ENCODE results near the gene LRCOL1.

Gene LRCOL1

GRCh38 chr12:132582582-132583410, 27.6 kb downstream of the LRCOL1 start:
- H3K36me3 ChIP-seq (ENCODE audit: control insufficient read depth in 2 of 2, insufficient read depth in 2 of 2, low read length in 2 of 2), result peaks cover 7 to 11% of the 10 kb centered on the region in 2 donors

GRCh38 chr12:132582058-132582420, 28.3 kb downstream of the LRCOL1 start:
- H3K9ac ChIP-seq (ENCODE audit: low read depth in 1 of 2, low read length in 2 of 2), result no peak overlapping the region
- H3K9me3 ChIP-seq (ENCODE audit: control insufficient read depth in 2 of 2, low read length in 2 of 2), result no peaks in the 10 kb centered on the region
- H3K4me3 ChIP-seq (ENCODE audit: low read length in 2 of 2), result no peak overlapping the region
- no peaks in the 10 kb centered on the region for H3K27me3 ChIP-seq (ENCODE audit: control insufficient read depth in 2 of 2, insufficient read depth in 2 of 2, low read length in 2 of 2)
- no peak overlapping the region for H3K27ac ChIP-seq (ENCODE audit: low read depth in 2 of 2, low read length in 2 of 2)
- no peaks in the 10 kb centered on the region for H3K4me1 ChIP-seq (ENCODE audit: control insufficient read depth in 2 of 2, insufficient read depth in 2 of 2, low read length in 2 of 2)
- peaks cover 10 to 14% of the 10 kb centered on the region in 2 donors for H3K36me3 ChIP-seq (ENCODE audit: control insufficient read depth in 2 of 2, insufficient read depth in 2 of 2, low read length in 2 of 2)

More at GRCh38 chr12:132582582-132583410, 27.6 kb downstream of the LRCOL1 start:
- Histone ChIP-seq H3K9ac (ENCODE audit: low read depth in 1 of 2, low read length in 2 of 2) (no peak overlapping the region), H3K27ac (ENCODE audit: low read depth in 2 of 2, low read length in 2 of 2) (peak overlapping the region in 1 of 2 donors; percentile 23), H3K4me1 (ENCODE audit: control insufficient read depth in 2 of 2, insufficient read depth in 2 of 2, low read length in 2 of 2) (no peaks in the 10 kb centered on the region), H3K4me3 (ENCODE audit: low read length in 2 of 2) (peak overlapping the region in 1 of 2 donors; percentile 7), H3K9me3 (ENCODE audit: control insufficient read depth in 2 of 2, low read length in 2 of 2) (no peaks in the 10 kb centered on the region), H3K27me3 (ENCODE audit: control insufficient read depth in 2 of 2, insufficient read depth in 2 of 2, low read length in 2 of 2) (no peaks in the 10 kb centered on the region)

GRCh38 chr12:132581348-132582057, 28.9 kb downstream of the LRCOL1 start:
- Histone ChIP-seq H3K4me1 (ENCODE audit: control insufficient read depth in 2 of 2, insufficient read depth in 2 of 2, low read length in 2 of 2) (no peaks in the 10 kb centered on the region), H3K9me3 (ENCODE audit: control insufficient read depth in 2 of 2, low read length in 2 of 2) (no peaks in the 10 kb centered on the region), H3K36me3 (ENCODE audit: control insufficient read depth in 2 of 2, insufficient read depth in 2 of 2, low read length in 2 of 2) (peaks cover 10 to 16% of the 10 kb centered on the region in 2 donors), H3K27ac (ENCODE audit: low read depth in 2 of 2, low read length in 2 of 2) (no peak overlapping the region), H3K4me3 (ENCODE audit: low read length in 2 of 2) (no peak overlapping the region), H3K9ac (ENCODE audit: low read depth in 1 of 2, low read length in 2 of 2) (no peak overlapping the region), H3K27me3 (ENCODE audit: control insufficient read depth in 2 of 2, insufficient read depth in 2 of 2, low read length in 2 of 2) (no peaks in the 10 kb centered on the region)

GRCh38 chr12:132580701-132581292, 29.6 kb downstream of the LRCOL1 start:
- Histone ChIP-seq H3K36me3 (ENCODE audit: control insufficient read depth in 2 of 2, insufficient read depth in 2 of 2, low read length in 2 of 2) (peaks cover 10 to 18% of the 10 kb centered on the region in 2 donors), H3K9me3 (ENCODE audit: control insufficient read depth in 2 of 2, low read length in 2 of 2) (no peaks in the 10 kb centered on the region)

GRCh38 chr12:132579744-132580143, 30.6 kb downstream of the LRCOL1 start:
- Histone ChIP-seq H3K4me1 (ENCODE audit: control insufficient read depth in 2 of 2, insufficient read depth in 2 of 2, low read length in 2 of 2) (no peaks in the 10 kb centered on the region), H3K36me3 (ENCODE audit: control insufficient read depth in 2 of 2, insufficient read depth in 2 of 2, low read length in 2 of 2) (peaks cover 12 to 22% of the 10 kb centered on the region in 2 donors), H3K4me3 (ENCODE audit: low read length in 2 of 2) (no peak overlapping the region), H3K9ac (ENCODE audit: low read depth in 1 of 2, low read length in 2 of 2) (no peak overlapping the region), H3K27ac (ENCODE audit: low read depth in 2 of 2, low read length in 2 of 2) (no peak overlapping the region), H3K9me3 (ENCODE audit: control insufficient read depth in 2 of 2, low read length in 2 of 2) (no peaks in the 10 kb centered on the region), H3K27me3 (ENCODE audit: control insufficient read depth in 2 of 2, insufficient read depth in 2 of 2, low read length in 2 of 2) (no peaks in the 10 kb centered on the region)

More at GRCh38 chr12:132580701-132581292, 29.6 kb downstream of the LRCOL1 start:
- no peaks in the 10 kb centered on the region for H3K27me3 ChIP-seq (ENCODE audit: control insufficient read depth in 2 of 2, insufficient read depth in 2 of 2, low read length in 2 of 2)
- no peaks in the 10 kb centered on the region for H3K4me1 ChIP-seq (ENCODE audit: control insufficient read depth in 2 of 2, insufficient read depth in 2 of 2, low read length in 2 of 2)
- no peak overlapping the region for H3K9ac ChIP-seq (ENCODE audit: low read depth in 1 of 2, low read length in 2 of 2)
- H3K27ac ChIP-seq (ENCODE audit: low read depth in 2 of 2, low read length in 2 of 2), result no peak overlapping the region
- no peak overlapping the region for H3K4me3 ChIP-seq (ENCODE audit: low read length in 2 of 2)

GRCh38 chr12:132578826-132579225, 31.6 kb downstream of the LRCOL1 start:
- Histone ChIP-seq H3K4me3 (ENCODE audit: low read length in 2 of 2) (no peak overlapping the region), H3K9me3 (ENCODE audit: control insufficient read depth in 2 of 2, low read length in 2 of 2) (no peaks in the 10 kb centered on the region), H3K4me1 (ENCODE audit: control insufficient read depth in 2 of 2, insufficient read depth in 2 of 2, low read length in 2 of 2) (no peaks in the 10 kb centered on the region), H3K36me3 (ENCODE audit: control insufficient read depth in 2 of 2, insufficient read depth in 2 of 2, low read length in 2 of 2) (peaks cover 17 to 29% of the 10 kb centered on the region in 2 donors), H3K9ac (ENCODE audit: low read depth in 1 of 2, low read length in 2 of 2) (no peak overlapping the region), H3K27me3 (ENCODE audit: control insufficient read depth in 2 of 2, insufficient read depth in 2 of 2, low read length in 2 of 2) (no peaks in the 10 kb centered on the region), H3K27ac (ENCODE audit: low read depth in 2 of 2, low read length in 2 of 2) (no peak overlapping the region)

GRCh38 chr12:132578118-132578517, 32.3 kb downstream of the LRCOL1 start:
- peaks cover 17 to 29% of the 10 kb centered on the region in 2 donors for H3K36me3 ChIP-seq (ENCODE audit: control insufficient read depth in 2 of 2, insufficient read depth in 2 of 2, low read length in 2 of 2)
- no peaks in the 10 kb centered on the region for H3K4me1 ChIP-seq (ENCODE audit: control insufficient read depth in 2 of 2, insufficient read depth in 2 of 2, low read length in 2 of 2)
- no peak overlapping the region for H3K27ac ChIP-seq (ENCODE audit: low read depth in 2 of 2, low read length in 2 of 2)

GRCh38 chr12:132577191-132577920, 33.0 kb downstream of the LRCOL1 start:
- H3K27ac ChIP-seq (ENCODE audit: low read depth in 2 of 2, low read length in 2 of 2), result no peak overlapping the region
- H3K36me3 ChIP-seq (ENCODE audit: control insufficient read depth in 2 of 2, insufficient read depth in 2 of 2, low read length in 2 of 2), result peaks cover 22 to 29% of the 10 kb centered on the region in 2 donors
- no peaks in the 10 kb centered on the region for H3K4me1 ChIP-seq (ENCODE audit: control insufficient read depth in 2 of 2, insufficient read depth in 2 of 2, low read length in 2 of 2)
- no peak overlapping the region for H3K9ac ChIP-seq (ENCODE audit: low read depth in 1 of 2, low read length in 2 of 2)
- no peaks in the 10 kb centered on the region for H3K9me3 ChIP-seq (ENCODE audit: control insufficient read depth in 2 of 2, low read length in 2 of 2)
- H3K4me3 ChIP-seq (ENCODE audit: low read length in 2 of 2), result no peak overlapping the region
- no peaks in the 10 kb centered on the region for H3K27me3 ChIP-seq (ENCODE audit: control insufficient read depth in 2 of 2, insufficient read depth in 2 of 2, low read length in 2 of 2)

More at GRCh38 chr12:132578118-132578517, 32.3 kb downstream of the LRCOL1 start:
- Histone ChIP-seq H3K9ac (ENCODE audit: low read depth in 1 of 2, low read length in 2 of 2) (no peak overlapping the region), H3K9me3 (ENCODE audit: control insufficient read depth in 2 of 2, low read length in 2 of 2) (no peaks in the 10 kb centered on the region), H3K4me3 (ENCODE audit: low read length in 2 of 2) (no peak overlapping the region), H3K27me3 (ENCODE audit: control insufficient read depth in 2 of 2, insufficient read depth in 2 of 2, low read length in 2 of 2) (no peaks in the 10 kb centered on the region)

GRCh38 chr12:132576701-132577100, 33.7 kb downstream of the LRCOL1 start:
- H3K27ac ChIP-seq (ENCODE audit: low read depth in 2 of 2, low read length in 2 of 2), result no peak overlapping the region
- H3K9me3 ChIP-seq (ENCODE audit: control insufficient read depth in 2 of 2, low read length in 2 of 2), result no peaks in the 10 kb centered on the region
- no peaks in the 10 kb centered on the region for H3K4me1 ChIP-seq (ENCODE audit: control insufficient read depth in 2 of 2, insufficient read depth in 2 of 2, low read length in 2 of 2)
- peaks cover 22 to 29% of the 10 kb centered on the region in 2 donors for H3K36me3 ChIP-seq (ENCODE audit: control insufficient read depth in 2 of 2, insufficient read depth in 2 of 2, low read length in 2 of 2)
- H3K27me3 ChIP-seq (ENCODE audit: control insufficient read depth in 2 of 2, insufficient read depth in 2 of 2, low read length in 2 of 2), result no peaks in the 10 kb centered on the region
- H3K9ac ChIP-seq (ENCODE audit: low read depth in 1 of 2, low read length in 2 of 2), result no peak overlapping the region
- H3K4me3 ChIP-seq (ENCODE audit: low read length in 2 of 2), result no peak overlapping the region
